Transverse colon (tissue), 4 donors: ENCODE results near the gene DIS3L2.

Experiments used
- CTCF ChIP-seq, 5 experiments: fragments of 200-600 bp in 3 of 5; fragments of 450-650 bp in 2 of 5; sonication (generic) in 3 of 5; IDR thresholded peaks; 1 replicate in 2 of 5; 2 replicates in 3 of 5; pipeline ENCODE4 v1.5.1; 2016 to 2017; ENCODE audit warnings: antibody characterized with exemption in 5 of 5, inconsistent platforms in 3 of 5, mild to moderate bottlenecking in 2 of 5, moderate library complexity in 1 of 5
- EP300 ChIP-seq: sonication (generic); formaldehyde crosslinking; IDR thresholded peaks from one replicate; pipeline ENCODE4 v1.6.1; 2017; ENCODE audit warnings: antibody characterized with exemption, low read depth
- POLR2A ChIP-seq: fragments of 450-650 bp; IDR thresholded peaks from one replicate; pipeline ENCODE4 v1.6.1; 2016; ENCODE audit warnings: antibody characterized with exemption, mild to moderate bottlenecking, moderate library complexity
- POLR2AphosphoS5 ChIP-seq, 3 donors: sonication (generic); formaldehyde crosslinking; IDR thresholded peaks; one replicate each; pipeline ENCODE4 v1.6.1; 2016; ENCODE audit warnings: antibody characterized with exemption in 3 of 3

- TF ChIP-seq CTCF (IDR thresholded peaks at IDR 0.05) (no peak), POLR2AphosphoS5 (IDR thresholded peaks at IDR 0.05) (no peak), EP300 (no peak), POLR2A (no peak)
These were observed 267.7 kb downstream of the DIS3L2 start for GRCh38 chr2:232228971-232229894.
